ENCODE measurements around the gene AMFR.

The AMFR gene

DNA sequence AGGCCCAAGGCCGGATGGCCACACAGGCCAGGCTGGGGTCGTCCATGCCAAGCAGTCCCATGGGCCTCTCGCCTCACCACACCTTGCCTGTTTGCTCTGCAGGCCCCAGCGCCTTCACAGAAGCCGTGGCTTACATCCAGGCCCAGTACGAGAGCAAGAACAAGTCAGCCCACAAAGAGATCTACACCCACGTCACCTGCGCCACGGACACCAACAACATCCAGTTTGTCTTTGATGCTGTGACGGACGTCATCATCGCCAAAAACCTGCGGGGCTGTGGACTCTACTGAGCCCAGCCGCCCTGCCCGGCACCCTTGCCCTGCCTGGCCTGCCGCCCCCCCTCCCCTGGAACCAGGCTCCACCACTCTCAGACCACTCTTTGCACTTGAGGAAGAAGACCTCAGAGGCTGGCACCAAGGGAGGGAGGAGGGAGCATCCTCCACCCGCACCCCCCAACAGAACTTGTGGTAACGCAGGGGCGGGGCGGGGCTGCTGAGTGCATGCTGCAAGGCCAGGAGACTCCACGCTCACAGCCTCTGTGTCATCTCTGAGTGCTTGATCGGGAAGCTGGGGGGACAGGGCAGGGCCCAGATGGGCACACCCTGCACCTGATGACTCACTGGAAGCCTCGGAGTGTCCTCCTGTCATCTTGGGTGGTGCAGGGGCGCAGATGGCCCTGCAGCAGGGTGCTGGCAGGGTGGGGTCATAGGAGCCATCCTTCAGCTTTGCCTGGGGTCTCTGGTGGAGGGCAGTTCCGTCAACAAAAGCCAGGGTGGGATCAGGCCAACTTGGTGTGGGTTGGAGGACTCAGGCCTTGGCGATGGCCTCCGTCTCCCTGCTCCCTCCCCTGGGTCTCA is 81.5 kb downstream of the AMFR start:
- H3K9me3 ChIP-seq (ENCODE audit: control insufficient read depth, low read length): no peaks in the 10 kb centered on the region
- WGBS, 2 experiments: 94% methylated on average over 27 of the region's 27 CpGs
- no peaks in the 10 kb centered on the region for H3K36me3 ChIP-seq (ENCODE audit: control insufficient read depth, insufficient read depth, low read length)
- H3K4me3 ChIP-seq (ENCODE audit: insufficient read depth, low read depth, low read length): no peak overlapping the region
- no peak overlapping the region for H3K27ac ChIP-seq (ENCODE audit: insufficient read depth, low read depth, low read length, poor library complexity, severe bottlenecking)
- no peaks in the 10 kb centered on the region for H3K4me1 ChIP-seq (ENCODE audit: control insufficient read depth, insufficient read depth, low read length)
- H3K27me3 ChIP-seq (ENCODE audit: control insufficient read depth, insufficient read depth, low read length, poor library complexity, severe bottlenecking): no peaks in the 10 kb centered on the region

DNA sequence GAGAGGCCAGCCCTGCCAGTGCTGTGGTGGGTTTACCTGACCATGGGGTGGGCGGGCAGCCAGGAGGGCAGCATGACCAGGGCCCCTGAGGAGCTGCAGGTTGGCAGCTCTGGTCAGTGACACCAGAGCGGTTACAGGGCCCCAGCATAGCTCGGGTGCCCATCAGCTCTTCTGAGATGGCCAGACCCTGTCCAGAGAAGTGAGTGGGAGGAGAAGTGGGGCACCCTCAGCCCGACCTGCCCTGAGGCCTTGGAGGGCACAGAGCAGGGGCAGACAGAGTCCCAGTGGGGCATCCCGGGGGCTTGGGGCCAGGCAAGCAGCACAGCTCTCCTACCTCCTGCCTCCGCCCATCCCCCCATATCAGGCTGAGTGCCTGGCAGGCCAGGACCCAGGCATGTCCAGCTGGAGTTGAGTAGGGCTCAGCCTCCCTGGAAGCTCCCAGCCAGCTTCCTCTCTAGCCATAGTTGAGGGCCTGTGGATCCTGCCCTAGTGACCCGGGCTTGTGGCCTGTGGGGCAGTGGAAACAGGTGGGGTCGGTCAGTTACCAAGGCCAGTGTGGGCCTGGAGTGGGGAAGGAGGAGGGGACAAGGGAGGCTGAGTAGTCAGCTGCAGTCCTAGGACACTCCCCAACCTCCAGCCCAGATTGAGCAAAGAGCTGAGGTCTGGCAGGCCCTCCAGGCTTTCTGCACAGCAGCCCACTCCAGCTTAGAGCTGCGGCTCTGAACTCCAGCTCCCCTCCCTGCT is 83.5 kb downstream of the AMFR start:
- WGBS, 2 experiments: 86 to 91% methylated on average over 9 of the region's 9 CpGs
- no peaks in the 10 kb centered on the region for H3K36me3 ChIP-seq (ENCODE audit: control insufficient read depth, insufficient read depth, low read length)
- H3K4me1 ChIP-seq (ENCODE audit: control insufficient read depth, insufficient read depth, low read length): no peaks in the 10 kb centered on the region
- no peaks in the 10 kb centered on the region for H3K9me3 ChIP-seq (ENCODE audit: control insufficient read depth, low read length)
- H3K27me3 ChIP-seq (ENCODE audit: control insufficient read depth, insufficient read depth, low read length, poor library complexity, severe bottlenecking): no peaks in the 10 kb centered on the region
- no peak overlapping the region for H3K27ac ChIP-seq (ENCODE audit: insufficient read depth, low read depth, low read length, poor library complexity, severe bottlenecking)
- no peak overlapping the region for H3K4me3 ChIP-seq (ENCODE audit: insufficient read depth, low read depth, low read length)

DNA sequence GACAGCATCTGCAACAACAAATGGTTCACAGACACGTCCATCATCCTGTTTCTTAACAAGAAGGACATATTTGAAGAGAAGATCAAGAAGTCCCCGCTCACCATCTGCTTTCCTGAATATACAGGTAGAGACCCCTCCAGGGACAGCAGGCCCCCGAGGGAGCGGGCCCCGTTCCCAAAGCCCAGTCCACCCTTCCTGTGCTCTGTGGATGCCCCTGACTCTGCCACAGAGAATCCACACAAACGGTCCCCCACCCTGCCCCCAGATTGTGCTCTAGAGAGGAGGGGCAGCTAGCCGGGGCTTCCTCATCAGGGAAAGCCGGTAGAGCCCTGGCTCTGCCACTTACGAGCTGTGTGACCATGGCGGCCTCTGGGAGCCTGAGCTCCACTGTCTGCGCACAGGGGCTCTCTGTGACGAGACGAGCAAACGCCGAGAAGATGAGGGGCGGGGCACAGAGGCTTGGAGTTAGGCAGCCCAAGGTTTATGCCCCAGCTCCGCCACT is 84.4 kb downstream of the AMFR start:
- Histone ChIP-seq H3K27me3 (ENCODE audit: control insufficient read depth, insufficient read depth, low read length, poor library complexity, severe bottlenecking) (no peaks in the 10 kb centered on the region), H3K4me1 (ENCODE audit: control insufficient read depth, insufficient read depth, low read length) (no peaks in the 10 kb centered on the region), H3K4me3 (ENCODE audit: insufficient read depth, low read depth, low read length) (no peak overlapping the region), H3K9me3 (ENCODE audit: control insufficient read depth, low read length) (no peaks in the 10 kb centered on the region), H3K36me3 (ENCODE audit: control insufficient read depth, insufficient read depth, low read length) (no peaks in the 10 kb centered on the region), H3K27ac (ENCODE audit: insufficient read depth, low read depth, low read length, poor library complexity, severe bottlenecking) (no peak overlapping the region)
- 89 to 91% methylated on average over 17 of the region's 17 CpGs for WGBS, 2 experiments

DNA sequence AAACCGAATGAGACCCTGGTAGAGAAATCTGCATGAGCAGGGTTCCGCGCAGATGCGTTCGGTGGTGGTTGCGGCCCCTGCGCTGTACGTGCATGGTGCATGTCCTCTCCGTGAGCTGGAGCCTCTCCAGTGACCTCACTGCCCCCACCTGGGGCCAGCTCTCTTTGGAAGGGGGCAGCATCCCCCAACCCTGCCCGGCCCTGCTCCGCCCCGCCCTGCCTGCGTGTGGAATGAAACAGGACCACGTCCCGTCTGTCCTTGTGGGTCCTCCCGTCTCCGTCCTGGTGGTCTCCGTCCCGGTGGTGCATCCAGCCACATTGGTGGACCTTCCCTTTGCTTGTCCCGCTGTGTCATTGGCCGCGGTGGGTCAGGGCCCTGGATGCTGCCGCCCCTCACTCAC is 84.9 kb downstream of the AMFR start:
- H3K4me1 ChIP-seq (ENCODE audit: control insufficient read depth, insufficient read depth, low read length): peaks cover 4% of the 10 kb centered on the region
- H3K36me3 ChIP-seq (ENCODE audit: control insufficient read depth, insufficient read depth, low read length): no peaks in the 10 kb centered on the region
- H3K27ac ChIP-seq (ENCODE audit: insufficient read depth, low read depth, low read length, poor library complexity, severe bottlenecking): no peak overlapping the region
- no peaks in the 10 kb centered on the region for H3K27me3 ChIP-seq (ENCODE audit: control insufficient read depth, insufficient read depth, low read length, poor library complexity, severe bottlenecking)
- no peak overlapping the region for H3K4me3 ChIP-seq (ENCODE audit: insufficient read depth, low read depth, low read length)
- H3K9me3 ChIP-seq (ENCODE audit: control insufficient read depth, low read length): no peaks in the 10 kb centered on the region
- WGBS, 2 experiments: 92 to 93% methylated on average over 23 of the region's 23 CpGs

DNA sequence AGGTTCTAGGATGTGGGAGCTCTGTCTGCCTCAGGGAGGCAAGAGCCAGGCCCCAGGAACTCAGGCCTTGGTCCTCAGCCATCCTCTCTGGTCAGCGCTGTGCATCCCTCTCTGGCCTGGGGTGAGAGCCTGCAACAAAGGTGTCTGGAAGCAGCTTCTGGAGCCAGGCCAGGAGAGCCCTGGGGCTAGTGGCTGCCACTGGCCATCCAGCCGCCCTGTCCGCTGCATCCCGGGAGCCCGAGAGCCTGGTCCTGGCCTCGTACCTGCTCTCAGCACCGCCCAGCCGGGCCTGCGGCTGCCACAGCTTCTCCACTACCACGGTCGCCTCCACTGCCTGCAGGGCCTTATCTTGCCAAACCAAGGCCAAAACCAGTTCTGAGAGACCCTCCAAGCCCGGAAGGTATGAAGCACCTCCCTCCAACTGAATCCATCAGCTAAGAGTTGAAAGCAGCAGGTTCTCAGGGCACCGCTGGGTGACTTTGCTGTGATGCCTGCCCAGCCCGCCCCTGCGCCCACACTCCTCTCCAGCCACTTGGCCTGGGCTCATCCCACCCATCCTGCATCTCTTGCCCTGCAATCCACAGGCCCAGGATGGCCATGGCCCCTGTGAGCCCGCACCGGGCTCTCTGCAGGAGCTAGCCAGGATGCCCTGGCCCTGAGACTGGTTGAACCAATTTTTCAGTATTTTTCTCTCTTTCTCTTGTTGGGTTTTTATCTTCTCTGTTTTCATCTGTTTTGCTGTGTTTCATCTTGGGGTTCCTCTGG is 85.7 kb downstream of the AMFR start:
- Histone ChIP-seq H3K36me3 (ENCODE audit: control insufficient read depth, insufficient read depth, low read length) (no peaks in the 10 kb centered on the region), H3K9me3 (ENCODE audit: control insufficient read depth, low read length) (no peaks in the 10 kb centered on the region), H3K4me1 (ENCODE audit: control insufficient read depth, insufficient read depth, low read length) (peaks cover 9% of the 10 kb centered on the region), H3K27me3 (ENCODE audit: control insufficient read depth, insufficient read depth, low read length, poor library complexity, severe bottlenecking) (no peaks in the 10 kb centered on the region), H3K27ac (ENCODE audit: insufficient read depth, low read depth, low read length, poor library complexity, severe bottlenecking) (no peak overlapping the region), H3K4me3 (ENCODE audit: insufficient read depth, low read depth, low read length) (no peak overlapping the region)
- WGBS, 2 experiments: 95 to 96% methylated on average over 17 of the region's 17 CpGs

DNA sequence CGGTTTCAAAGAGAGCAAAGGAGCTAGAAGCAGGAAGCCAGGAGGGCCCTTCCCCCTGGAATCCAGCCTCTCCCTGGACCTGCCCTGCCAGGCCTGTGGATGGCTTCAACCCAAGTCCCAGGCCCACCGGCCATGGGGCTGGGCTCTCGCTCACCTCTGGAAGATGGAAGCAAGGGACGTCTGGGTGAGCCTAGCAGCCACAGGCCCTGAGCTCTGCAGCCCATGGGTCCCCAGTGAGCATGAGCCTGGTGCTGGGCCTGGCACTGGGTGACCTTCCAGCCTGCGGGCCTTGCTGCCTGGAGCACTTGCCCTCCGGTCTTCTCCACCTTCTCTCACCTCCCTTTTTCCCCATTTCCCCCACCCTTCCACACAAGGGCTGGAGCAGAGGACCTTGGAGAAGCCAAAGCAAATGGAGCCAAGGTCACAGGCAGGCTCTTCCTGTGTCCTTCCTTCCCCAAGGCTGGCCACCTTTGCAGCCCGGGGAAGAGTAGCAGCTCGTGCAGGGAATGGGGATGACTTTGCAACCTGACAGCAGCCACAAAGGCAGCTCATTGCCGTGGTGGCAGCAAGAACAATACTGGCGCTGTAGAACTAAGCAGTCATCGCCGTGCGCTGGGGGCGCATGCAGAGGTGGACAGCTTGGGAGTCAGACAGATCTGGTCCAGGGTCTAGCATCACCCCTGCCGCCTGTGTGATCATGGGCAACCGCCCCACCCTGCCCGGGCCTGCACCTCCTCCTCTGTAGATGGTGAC is 86.6 kb downstream of the AMFR start:
- Histone ChIP-seq H3K27me3 (ENCODE audit: control insufficient read depth, insufficient read depth, low read length, poor library complexity, severe bottlenecking) (no peaks in the 10 kb centered on the region), H3K4me1 (ENCODE audit: control insufficient read depth, insufficient read depth, low read length) (peaks cover 9% of the 10 kb centered on the region), H3K27ac (ENCODE audit: insufficient read depth, low read depth, low read length, poor library complexity, severe bottlenecking) (no peak overlapping the region), H3K36me3 (ENCODE audit: control insufficient read depth, insufficient read depth, low read length) (no peaks in the 10 kb centered on the region), H3K9me3 (ENCODE audit: control insufficient read depth, low read length) (no peaks in the 10 kb centered on the region), H3K4me3 (ENCODE audit: insufficient read depth, low read depth, low read length) (no peak overlapping the region)
- 93 to 94% methylated on average over 17 of the region's 17 CpGs for WGBS, 2 experiments

DNA sequence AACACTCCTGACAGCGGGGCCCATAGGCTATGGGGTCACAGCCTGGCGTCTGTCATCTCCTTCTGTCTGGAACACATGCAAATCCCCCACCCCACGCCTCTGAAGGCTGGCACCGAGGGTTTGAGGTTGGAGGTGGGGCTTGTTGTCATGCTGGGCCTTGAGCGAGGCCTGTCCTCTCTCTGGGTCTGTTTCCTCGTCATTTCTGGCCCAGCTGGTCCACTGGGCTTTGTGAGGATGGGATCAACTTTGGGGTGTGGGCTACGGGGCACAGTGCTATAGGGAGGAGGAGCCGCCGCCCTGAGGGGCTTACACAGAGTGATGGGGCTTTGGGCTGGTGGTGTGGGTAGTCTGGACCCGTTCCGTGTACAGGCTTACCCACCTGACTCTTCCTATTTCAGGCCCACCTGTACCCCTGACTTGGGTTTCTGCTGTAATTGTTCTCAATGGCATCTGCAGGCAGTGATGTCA is 87.5 kb downstream of the AMFR start:
- Histone ChIP-seq H3K4me3 (ENCODE audit: insufficient read depth, low read depth, low read length) (no peak overlapping the region), H3K27ac (ENCODE audit: insufficient read depth, low read depth, low read length, poor library complexity, severe bottlenecking) (no peak overlapping the region), H3K27me3 (ENCODE audit: control insufficient read depth, insufficient read depth, low read length, poor library complexity, severe bottlenecking) (no peaks in the 10 kb centered on the region), H3K36me3 (ENCODE audit: control insufficient read depth, insufficient read depth, low read length) (no peaks in the 10 kb centered on the region), H3K9me3 (ENCODE audit: control insufficient read depth, low read length) (no peaks in the 10 kb centered on the region), H3K4me1 (ENCODE audit: control insufficient read depth, insufficient read depth, low read length) (peaks cover 9% of the 10 kb centered on the region)
- 89 to 94% methylated on average over 11 of the region's 11 CpGs for WGBS, 2 experiments

DNA sequence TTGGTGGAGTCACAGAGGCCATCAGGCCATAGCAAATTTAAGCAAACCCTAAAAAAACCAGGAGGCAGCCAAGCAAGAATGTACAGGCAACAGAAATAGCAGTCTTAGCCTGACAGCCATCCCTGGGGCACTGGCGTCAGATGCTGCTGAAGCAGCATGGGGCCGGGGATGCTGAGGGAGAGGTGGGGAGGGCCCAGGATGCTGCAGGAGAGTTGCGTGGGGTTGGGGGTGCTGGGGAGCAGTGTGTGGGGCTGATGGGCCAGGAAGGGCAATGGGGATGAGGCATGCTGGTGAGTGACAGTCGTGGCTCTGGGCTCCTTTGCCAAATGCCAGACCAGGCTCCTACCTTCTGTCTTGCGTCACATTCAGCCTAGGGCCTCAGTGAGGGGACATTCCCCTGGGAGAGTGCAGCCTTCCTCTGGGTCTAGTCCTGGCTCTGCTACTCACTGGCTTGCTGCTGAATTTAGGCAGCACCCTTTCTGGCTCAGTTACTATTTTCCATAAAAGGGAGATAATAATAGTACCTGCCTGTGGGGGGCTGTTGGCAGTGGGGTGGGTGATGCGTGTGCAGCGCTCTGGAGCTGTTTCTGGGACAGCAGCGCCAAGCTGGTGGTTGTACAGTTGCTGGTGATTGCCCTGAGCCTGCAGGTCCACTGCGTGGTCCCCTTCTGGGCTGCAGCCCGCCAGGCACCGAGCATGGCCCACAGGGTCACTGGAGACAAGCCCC is 88.1 kb downstream of the AMFR start:
- Histone ChIP-seq H3K4me3 (ENCODE audit: insufficient read depth, low read depth, low read length) (no peak overlapping the region), H3K4me1 (ENCODE audit: control insufficient read depth, insufficient read depth, low read length) (peaks cover 9% of the 10 kb centered on the region), H3K27ac (ENCODE audit: insufficient read depth, low read depth, low read length, poor library complexity, severe bottlenecking) (no peak overlapping the region), H3K27me3 (ENCODE audit: control insufficient read depth, insufficient read depth, low read length, poor library complexity, severe bottlenecking) (no peaks in the 10 kb centered on the region), H3K9me3 (ENCODE audit: control insufficient read depth, low read length) (no peaks in the 10 kb centered on the region), H3K36me3 (ENCODE audit: control insufficient read depth, insufficient read depth, low read length) (no peaks in the 10 kb centered on the region)
- WGBS, 2 experiments: 91 to 94% methylated on average over 11 of the region's 11 CpGs

DNA sequence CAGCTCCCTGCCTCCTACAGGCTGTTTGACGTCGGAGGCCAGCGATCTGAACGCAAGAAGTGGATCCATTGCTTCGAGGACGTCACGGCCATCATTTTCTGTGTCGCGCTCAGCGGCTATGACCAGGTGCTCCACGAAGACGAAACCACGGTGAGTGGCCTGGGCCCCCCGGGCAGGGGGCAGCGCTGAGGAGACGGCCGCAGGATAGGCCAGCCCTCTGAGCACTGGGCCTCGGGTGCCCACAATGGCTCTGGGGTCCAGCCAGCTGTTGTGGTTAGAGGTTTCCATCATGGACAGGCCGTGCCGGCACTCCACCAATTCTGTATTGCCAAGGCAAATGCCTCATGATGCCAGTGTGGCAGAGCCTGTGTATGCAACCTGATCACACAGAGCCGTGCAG is 88.6 kb downstream of the AMFR start:
- Histone ChIP-seq H3K4me3 (ENCODE audit: insufficient read depth, low read depth, low read length) (no peak overlapping the region), H3K27me3 (ENCODE audit: control insufficient read depth, insufficient read depth, low read length, poor library complexity, severe bottlenecking) (no peaks in the 10 kb centered on the region), H3K9me3 (ENCODE audit: control insufficient read depth, low read length) (no peaks in the 10 kb centered on the region), H3K36me3 (ENCODE audit: control insufficient read depth, insufficient read depth, low read length) (no peaks in the 10 kb centered on the region), H3K4me1 (ENCODE audit: control insufficient read depth, insufficient read depth, low read length) (peaks cover 9% of the 10 kb centered on the region), H3K27ac (ENCODE audit: insufficient read depth, low read depth, low read length, poor library complexity, severe bottlenecking) (no peak overlapping the region)
- 94 to 95% methylated on average over 21 of the region's 21 CpGs for WGBS, 2 experiments

All from ectodermal cell (in vitro differentiated cells).